GM18870 (cell line): ENCODE data around the gene KCTD13.
"Not testable (repeated sequence)": the region's sequence is repeated elsewhere in the genome, so short reads cannot be mapped to it uniquely, and the experiment has no call there.

Experiments
- ATAC-seq: cut with Tn5 transposase; IDR thresholded peaks from one replicate; pipeline ENCODE4 v1.9.1; 2021; ENCODE audit warnings: moderate library complexity; ENCODE audit not compliant: unreplicated experiment

KCTD13 gene, protein sequence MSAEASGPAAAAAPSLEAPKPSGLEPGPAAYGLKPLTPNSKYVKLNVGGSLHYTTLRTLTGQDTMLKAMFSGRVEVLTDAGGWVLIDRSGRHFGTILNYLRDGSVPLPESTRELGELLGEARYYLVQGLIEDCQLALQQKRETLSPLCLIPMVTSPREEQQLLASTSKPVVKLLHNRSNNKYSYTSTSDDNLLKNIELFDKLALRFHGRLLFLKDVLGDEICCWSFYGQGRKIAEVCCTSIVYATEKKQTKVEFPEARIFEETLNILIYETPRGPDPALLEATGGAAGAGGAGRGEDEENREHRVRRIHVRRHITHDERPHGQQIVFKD

DNA sequence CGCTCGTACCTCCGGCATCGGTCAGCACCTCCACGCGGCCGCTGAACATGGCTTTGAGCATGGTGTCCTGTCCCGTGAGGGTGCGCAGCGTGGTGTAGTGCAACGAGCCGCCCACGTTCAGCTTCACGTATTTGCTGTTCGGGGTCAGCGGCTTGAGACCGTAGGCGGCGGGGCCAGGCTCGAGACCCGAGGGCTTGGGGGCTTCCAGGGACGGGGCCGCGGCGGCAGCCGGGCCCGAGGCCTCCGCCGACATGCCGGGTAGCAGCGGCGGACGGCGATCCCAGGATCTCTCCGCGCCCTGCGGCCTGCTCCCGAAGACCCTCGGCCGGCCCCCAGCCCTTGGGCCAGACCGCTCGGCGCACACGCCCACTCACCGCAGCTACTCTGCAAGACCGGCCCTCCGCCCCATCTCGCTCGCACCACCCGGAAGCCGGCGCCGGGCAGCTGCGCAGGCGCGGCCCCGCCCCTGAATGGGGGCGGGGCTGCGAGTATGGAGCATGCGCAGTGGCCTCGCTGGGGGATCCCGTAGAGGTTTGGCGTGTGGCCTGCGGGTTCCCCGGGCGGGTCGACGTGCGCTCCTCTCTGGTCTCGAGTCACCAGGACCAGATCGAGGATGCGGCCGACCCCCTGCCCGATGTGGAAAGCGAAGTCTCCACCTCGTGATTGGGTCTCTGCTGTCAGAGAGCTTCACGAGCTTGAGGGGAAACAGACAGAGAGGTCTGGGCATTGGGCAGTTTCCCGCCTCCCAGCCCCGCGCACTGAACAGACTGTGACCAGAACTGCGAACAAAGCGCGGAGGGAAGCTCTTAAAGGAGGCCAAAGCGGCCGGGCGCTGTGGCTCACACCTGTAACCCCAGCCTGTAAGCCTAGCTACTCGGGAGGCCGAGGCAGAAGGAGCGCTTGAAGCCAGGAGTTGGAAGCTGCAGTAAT lies at the start of gene KCTD13:
Gene KCTD13 (minus strand): TSS at position 446 of the 930 bp plus-strand sequence. CDS start 193 bp downstream, at position 253.
- no peak for ATAC-seq

DNA sequence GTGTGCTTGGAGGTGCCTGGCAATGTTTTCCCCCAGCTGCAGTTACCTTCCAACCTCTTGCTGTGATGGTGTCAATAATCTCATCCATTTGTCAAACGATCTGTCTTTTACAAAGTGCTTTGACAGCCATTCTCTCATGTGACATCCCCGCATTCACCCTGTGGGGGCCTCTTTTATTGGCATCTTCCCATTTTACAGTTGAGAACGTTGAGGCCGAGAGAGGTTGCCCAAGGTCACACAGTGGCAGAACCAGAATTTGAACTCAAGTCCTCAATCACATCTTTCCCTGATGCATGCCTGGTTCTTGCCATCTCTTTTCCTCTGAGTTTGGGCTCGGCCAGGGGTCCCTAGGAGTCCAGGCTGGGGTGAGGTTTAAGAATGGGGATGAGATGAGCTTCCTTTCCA lies 49.1 kb upstream of the KCTD13 start:
- no peak for ATAC-seq

DNA sequence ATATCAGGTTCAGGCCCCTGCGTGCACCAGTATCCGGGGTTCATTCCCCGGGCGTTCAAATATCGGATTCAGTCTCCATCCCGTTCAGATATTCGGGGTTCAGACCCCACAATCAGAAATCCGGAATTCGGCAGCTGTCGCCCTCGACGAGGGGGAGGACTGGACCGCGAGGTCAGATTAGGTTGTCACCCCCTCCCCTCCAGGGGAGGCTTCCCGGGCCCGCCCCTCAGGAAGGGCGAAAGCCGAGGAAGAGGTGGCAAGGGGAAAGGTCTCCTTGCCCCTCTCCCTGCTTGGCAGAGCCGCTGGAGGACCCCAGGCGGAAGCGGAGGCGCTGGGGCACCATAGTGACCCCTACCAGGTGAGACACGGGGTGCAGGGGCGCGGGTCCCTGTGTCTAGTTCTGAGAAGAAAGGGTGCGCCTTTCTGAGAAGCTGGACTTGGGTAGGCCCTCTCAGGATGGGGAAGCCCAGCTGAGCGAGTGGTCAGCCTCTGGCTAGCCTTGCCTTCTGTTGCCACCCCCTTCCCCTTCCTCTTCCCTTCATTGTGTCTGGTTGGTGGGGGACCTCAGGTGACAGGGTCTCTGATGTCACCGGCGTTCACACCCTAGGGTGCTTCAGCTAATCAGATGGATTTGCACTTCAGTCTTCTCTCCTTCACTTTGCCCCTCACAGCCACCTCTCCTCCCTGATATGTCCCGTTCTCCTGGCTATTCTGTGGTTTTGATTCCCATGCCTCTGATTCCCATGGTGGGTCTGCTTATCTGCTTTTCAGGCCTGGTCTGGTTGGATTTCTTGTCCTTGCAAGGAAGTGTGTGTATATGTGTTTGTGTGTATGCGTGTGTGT lies 48.5 kb upstream of the KCTD13 start:
- no peak for ATAC-seq

DNA sequence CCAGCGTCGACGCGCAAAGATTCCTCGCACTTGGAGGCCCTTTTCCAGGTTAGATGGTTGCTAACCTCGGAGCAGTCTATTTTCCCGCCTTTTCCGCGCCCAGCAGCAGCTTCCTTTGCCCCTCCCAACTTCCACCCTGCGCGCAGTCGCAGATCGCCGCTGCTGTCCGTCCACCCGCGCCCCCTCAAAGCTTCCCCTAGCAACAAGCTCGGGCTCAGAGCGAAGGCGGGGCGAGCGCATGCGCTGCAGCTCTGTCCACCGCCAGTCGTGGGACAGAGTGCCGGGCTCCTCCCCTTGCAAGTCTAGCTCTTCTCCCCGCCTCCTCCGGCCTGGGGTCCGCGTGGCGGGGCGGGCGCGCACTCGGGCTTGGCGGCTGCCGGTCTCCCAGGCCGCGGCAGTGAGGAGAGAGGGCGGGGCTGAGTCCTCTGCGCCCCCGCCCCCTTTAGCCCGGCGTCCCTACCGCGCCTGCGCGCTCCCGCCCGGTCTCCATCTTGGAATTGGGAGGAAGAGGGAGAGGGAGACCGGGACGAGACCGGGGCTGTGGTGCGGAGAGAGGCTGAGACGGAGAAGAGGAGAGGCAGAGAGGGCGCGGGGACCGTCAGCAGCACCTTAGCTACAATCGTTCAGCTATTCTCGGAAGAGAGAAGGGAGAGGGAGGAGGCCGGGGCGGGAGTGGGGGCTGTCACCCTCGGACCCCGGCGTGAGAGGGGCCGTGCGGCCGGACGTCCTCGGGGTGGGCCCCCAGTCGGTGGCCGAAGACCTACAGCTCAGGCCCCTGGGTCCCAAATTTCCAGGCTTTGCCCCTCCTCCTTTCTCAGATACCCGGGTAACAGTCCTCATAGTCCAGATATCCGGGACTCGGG lies 47.6 kb upstream of the KCTD13 start, which contains the start of gene TAOK2:
Gene TAOK2 (plus strand): TSS at position 485 of the 863 bp plus-strand sequence. CDS start 3,905 bp downstream, outside the sequence.
- ATAC-seq = peak; percentile 77

DNA sequence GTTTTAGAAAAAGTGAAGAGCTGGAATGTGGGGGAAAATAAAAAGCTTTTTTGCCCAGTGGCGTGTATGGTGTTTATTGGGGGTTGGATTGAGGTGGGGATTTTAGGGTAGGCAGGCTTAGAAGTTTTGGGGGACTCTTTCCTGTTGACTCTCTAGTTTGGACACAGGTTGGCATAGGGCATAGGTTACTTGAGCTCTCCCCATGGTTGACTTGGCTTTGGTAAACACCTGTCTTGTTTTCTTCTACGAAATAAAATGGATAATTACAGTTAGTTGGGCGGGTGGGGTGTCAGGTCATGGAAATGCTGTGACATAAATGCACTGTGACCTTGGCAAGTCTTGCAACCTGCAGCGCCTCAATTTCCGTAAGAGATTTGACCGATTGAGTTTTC lies 47.0 kb upstream of the KCTD13 start:
- ATAC-seq = no peak

DNA sequence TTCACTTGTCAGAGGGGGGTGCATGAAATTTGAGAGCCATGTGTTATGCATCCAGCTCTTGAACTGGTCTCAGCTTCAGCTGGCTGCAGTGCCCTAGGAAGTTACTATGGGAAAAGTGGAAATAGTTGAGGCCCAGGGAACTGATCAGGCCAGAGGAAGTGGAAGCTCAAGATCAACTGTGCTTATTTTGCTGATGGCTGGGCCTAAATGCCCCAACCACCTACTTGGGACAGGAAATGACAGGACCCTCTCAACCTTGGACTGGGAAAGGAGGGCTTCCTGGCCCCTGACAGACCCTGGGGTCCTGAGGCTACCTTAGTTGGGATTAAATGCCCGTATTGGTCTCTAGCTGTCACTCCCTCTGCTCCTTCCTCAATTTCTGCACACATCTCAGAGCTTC lies 46.5 kb upstream of the KCTD13 start:
- ATAC-seq = no peak

DNA sequence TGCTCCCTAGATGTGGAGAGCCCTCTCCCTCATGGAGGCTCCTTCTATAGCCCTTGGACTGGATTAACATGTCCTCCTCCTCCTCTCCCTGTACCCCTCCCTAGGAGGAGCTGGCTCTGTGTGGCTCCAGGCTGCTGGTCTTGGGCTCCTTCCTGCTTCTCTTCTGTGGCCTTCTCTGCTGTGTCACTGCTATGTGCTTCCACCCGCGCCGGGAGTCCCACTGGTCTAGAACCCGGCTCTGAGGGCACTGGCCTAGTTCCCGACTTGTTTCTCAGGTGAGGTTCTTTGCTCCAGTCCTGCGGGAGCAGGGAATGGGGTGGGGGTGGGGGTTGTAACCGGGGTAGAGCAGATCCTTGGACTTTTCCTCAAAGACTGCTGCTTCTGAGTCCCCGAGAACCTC lies 45.3 kb upstream of the KCTD13 start:
- ATAC-seq = no peak

DNA sequence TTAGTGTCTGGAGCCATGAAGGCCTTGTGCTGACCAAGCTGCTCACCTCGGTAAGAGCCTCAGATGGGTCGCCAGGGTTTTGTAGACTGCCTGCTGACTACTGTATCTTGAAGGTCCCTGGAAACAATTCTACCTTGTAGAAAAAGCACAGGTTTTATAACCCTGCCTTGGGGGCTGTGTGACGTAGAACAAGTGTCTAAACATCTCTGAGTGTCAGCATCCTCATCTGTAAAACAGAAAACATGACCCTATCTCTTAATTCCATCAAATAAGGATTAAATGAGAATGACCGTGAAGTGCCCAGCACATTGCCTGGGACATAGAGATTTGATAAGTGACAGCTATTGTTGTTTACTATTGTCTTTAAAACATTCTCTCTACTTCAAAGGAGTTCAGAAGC lies 42.2 kb upstream of the KCTD13 start:
- ATAC-seq = no peak

DNA sequence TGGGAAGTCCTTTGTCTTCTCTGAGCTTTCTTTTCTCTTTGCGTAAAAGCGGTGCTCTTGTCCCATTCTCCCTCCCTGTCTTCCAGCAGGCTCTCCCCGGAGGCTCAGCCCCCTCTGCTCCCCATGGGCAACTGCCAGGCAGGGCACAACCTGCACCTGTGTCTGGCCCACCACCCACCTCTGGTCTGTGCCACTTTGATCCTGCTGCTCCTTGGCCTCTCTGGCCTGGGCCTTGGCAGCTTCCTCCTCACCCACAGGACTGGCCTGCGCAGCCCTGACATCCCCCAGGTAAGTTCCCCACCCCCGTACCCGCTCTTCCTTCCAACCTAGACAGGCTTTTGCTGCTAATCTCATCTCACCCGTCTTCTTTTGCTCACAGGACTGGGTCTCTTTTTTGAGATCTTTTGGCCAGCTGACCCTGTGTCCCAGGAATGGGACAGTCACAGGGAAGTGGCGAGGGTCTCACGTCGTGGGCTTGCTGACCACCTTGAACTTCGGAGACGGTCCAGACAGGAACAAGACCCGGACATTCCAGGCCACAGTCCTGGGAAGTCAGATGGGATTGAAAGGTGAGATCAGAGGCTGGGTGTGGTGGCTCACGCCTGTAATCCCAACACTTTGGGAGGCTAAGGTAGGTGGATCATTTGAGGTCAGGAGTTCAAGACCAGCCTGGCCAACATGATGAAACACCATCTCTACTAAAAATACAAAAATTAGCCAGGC lies 37.2 kb upstream of the KCTD13 start:
- ATAC-seq = no peak

DNA sequence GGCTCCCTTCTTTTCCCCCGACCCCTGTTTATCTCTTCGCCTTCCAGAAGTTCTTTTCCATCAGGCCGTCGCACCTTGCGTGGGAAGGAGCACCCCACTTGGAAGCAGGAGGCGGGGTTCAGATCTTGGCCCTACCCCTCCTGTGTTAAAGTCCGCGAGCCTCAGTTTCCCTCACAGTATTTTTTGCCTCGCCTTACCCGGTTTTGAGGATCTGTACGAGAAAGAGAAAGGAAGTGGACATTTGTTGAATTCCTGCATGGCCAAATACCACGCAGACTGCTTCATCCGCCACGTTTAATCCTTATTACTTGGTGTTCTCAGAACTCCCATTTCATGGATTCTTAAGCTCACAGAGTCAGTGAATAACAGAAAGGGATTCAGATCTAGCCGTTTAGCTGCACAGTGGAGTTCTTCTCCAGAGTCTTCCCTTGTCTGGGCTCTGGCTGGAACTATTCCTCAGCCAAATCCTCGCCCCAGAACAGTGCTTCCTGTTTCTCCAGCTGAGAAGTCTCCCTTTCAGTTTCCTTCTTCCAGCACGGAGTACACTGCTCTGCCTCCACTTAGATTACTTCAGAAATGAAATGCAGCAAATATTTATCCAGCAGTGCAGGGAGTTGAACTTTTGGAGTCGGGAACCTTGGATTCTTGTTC lies 36.4 kb upstream of the KCTD13 start:
- ATAC-seq = no peak

DNA sequence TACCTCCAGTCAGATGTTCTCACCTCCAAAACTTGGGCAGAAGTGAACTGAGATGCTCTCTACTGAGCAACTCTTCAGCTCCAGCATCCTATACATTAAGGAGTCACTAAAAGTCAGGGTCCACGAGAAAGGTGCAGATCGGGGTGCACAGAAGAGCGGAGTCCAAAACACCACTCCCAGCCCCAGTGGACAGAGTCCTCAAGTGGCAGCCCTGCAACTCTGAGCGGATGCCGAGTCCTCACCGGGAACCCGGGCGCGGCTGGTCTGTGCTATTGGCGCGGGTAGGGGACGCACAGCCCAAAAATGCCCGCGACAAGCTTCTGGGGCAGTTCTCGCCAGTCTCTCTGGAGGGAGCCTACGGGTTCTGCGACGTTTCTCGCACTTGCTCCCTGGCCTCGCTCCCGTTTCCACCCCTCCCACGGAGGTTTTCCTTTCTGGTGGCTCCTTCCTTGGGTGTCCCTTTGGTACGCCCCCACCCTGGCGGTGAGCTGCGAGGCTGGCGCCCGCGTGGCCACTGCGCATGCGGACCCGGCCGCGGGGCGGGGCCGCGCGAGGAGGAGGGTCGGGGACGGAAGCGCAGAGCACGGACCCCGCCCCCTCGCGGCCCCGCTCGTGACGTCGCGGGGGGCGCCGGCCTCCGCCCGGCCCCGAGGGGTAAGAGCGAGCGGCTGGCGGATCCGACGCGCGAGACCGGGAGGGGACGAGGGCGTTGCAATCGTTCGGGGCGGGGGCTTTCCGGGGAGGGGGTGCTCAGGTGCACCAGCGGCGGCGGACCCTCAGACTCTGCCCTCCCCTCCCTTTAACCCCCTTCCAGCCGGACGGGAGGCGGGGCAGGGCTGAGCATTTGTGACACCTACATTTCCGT lies 35.7 kb upstream of the KCTD13 start, which contains the start of gene TMEM219:
Gene TMEM219 (plus strand): TSS at position 601 of the 865 bp plus-strand sequence. CDS start 1,065 bp downstream, outside the sequence.
- ATAC-seq = no peak

DNA sequence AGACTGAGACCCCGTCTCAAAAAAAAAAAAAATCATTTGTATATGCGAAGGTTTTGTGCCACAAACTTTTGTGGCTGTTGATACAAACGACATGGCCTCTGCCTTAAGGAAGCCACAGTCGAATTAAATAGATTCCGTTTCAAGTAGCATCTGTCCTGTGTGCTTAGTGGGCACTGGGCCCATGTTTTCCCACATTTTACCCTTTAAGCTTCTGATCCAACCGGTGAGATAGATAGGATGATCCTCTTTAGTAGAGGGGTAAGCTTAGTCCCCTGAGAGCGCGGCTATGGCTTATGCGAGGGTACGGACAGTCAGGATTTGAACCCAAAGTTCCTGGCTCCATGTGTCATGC lies 35.1 kb upstream of the KCTD13 start:
- no peak for ATAC-seq

DNA sequence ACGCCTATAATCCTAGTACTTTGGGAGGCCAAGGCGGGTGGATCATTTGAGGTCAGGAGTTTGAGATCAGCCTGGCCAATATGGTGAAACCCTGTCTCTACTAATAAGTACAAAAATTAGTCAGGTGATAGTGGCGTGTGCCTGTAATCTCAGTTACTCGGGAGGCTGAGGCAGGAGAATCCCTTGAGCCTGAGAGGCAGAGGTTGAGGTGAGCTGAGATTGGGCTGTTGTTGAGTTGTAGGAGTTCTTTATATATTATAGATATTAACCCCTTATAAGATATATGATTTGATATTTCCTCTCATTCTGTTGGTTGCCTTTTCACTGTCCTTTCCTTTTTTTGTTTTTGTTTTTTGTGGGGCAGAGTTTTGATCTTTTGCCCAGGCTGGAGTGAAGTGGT lies 33.8 kb upstream of the KCTD13 start:
- not testable (repeated sequence) for ATAC-seq

DNA sequence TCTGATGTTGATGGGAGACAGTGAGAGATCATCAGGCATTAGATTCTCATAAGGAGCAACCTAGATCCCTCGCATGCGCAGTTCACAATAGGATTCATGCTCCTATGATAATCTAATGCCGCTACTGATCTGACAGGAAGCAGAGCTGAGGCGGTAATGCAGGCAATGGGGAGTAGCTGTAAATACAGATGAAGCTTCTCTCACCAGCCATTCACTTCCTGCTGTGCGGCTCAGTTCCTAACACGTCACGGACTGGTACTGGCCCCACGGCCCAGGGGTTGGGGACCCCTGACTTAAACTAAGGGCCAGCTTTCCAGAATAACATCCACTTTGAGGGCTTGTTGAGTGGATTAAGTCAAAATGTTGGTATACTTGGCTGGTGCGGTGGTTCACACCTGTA lies 33.3 kb upstream of the KCTD13 start:
- no peak for ATAC-seq

DNA sequence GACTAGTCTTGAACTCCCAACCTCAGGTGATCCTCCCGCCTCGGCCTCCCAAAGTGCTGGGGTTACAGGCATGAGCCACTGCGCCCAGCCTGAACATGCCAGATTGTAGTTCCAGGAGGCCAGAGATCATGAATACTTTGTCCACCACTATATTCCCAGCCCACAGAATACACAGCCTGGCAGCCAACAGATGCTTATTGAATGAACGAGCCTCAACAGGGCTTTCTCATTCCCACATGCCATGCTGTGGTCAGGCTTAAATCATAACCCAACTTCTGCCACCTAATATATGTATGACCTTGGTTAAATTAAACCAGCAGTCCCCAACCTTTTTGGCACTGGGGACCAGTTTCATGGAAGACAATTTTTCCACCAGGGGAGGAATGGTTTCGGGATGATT lies 32.7 kb upstream of the KCTD13 start:
- no peak for ATAC-seq

DNA sequence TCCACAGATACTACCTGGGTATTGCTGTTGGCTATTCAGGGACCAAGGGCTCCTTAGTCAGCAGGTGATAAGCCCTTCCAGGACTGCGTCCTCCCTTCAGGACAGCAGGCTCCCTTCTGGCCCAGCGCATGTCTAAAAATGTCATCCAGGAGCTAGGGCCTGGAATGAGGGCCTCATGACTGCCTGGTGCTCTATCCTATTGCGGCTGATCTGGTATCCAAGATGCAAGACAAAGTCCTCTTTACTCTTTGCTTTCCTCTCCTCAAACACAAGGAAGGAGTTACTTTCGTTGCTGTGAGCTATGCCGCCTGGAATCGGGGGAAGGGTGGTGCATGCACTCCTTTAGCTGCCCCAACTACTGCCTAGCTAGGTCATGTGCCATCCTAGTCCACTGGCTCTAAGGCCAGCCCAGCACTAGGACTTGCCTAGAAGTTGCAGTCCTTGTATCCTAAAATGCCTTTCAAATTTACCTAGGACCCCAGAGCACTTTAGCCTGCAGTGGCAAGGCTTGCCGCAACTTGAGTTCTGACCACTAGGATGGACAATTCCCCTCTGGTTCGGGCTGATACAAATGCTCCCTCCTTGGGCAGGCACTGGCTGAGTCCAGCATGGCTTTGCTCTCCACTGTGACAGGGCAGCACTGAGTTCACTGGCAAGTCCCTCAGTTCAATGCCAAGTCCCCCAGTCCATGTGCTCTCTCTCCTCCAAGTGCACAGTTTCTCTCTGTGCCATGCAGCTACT lies 25.8 kb upstream of the KCTD13 start:
- ATAC-seq = no peak

DNA sequence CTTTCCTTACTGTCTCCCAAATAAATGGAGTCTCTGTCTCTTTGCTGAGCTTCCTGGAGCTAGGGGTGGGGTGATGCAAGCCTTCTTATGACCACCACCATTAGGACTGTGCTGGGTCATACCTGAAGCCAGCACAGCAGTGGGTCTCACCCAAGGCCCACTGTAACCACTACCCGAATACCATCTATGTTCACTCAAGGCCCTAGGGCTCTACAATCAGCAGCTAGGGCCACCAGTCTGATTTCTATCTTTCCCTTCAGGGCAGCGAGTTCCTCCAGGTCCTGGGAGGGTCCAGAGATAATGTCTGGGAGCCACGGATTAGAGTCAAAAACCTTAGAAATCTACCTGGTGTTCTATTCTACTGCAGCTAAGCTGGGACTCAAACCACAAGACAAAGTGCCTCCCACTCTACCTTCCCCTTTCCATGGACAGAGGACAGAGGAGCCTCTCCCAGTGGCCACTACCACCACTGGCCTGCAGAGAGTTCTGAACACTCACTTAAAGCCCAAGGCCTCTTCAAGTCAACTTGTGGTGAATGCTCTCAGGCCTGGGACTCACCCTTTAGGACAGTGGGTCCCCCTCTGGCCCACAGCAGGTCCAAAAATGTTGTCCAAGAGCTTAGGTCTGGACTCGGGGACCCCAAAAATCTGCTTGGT lies 24.9 kb upstream of the KCTD13 start:
- ATAC-seq = no peak
